Caco-2 (cell line): ENCODE results near the gene NBAS. TPM values are rescaled to one million over a fixed set of nuclear protein-coding genes. Genes with fewer than 3 reads are reported as not detected.

ENCODE experiments used
- BruUV-seq: library from RNA; stranded (reverse); fragments of 400-500 nt; replicated peaks from 2 replicates; lab custom pipeline; 2021; lab: Mats Ljungman, UMichigan
- CTCF ChIA-PET: fragments of 300-600 bp; sonication (Branson Sonifier 250); formaldehyde crosslinking; loops from one replicate; lab custom pipeline; 2022; ENCODE audit warnings: antibody characterized with exemption; lab: Charles Lee
- POLR2A ChIA-PET: fragments of 300-600 bp; sonication (Branson Sonifier 250); formaldehyde crosslinking; loops from one replicate; lab custom pipeline; 2022; ENCODE audit warnings: antibody characterized with exemption; lab: Charles Lee
- DNase-seq, 2 experiments: peaks; one replicate each; pipeline versions ENCODE4 v3.0.0 to v3.0.0-alpha.2; 2020 to 2022
- H3K27me3 ChIP-seq: replicated peaks from 2 replicates; pipeline ENCODE4 v1.6.0; 2011; ENCODE audit warnings: low read length; ENCODE audit not compliant: control insufficient read depth, insufficient read depth
- H3K36me3 ChIP-seq: 2 replicates; pipeline ENCODE4 v1.5.1; 2011; ENCODE audit warnings: low read length; ENCODE audit not compliant: control insufficient read depth, insufficient read depth
- H3K4me1 ChIP-seq: fragments of 250-450 bp; sonication (Bioruptor Pico); 2 replicates; pipeline ENCODE4 v1.5.1; 2020; ENCODE audit warnings: mild to moderate bottlenecking
- H3K4me3 ChIP-seq: 2 replicates; pipeline ENCODE4 v1.5.1; 2011; ENCODE audit warnings: low read depth, mild to moderate bottlenecking, control low read depth, low read length
- H3K9me3 ChIP-seq: fragments of 250-450 bp; sonication (Bioruptor Pico); 2 replicates; pipeline ENCODE4 v1.5.1; 2020; ENCODE audit warnings: mild to moderate bottlenecking, moderate library complexity
- H3K27ac Mint-ChIP-seq: one replicate; pipeline ENCODE4 v1.8.0; 2022; ENCODE audit warnings: mixed read lengths; ENCODE audit not compliant: unreplicated experiment
- H3K27me3 Mint-ChIP-seq: one replicate; pipeline ENCODE4 v1.8.0; 2022; ENCODE audit warnings: mixed read lengths; ENCODE audit not compliant: insufficient read depth, unreplicated experiment
- H3K36me3 Mint-ChIP-seq: one replicate; pipeline ENCODE4 v1.8.0; 2022; ENCODE audit warnings: mild to moderate bottlenecking, mixed read lengths; ENCODE audit not compliant: insufficient read depth, unreplicated experiment
- H3K4me1 Mint-ChIP-seq: one replicate; pipeline ENCODE4 v1.8.0; 2022; ENCODE audit warnings: low read depth, mixed read lengths; ENCODE audit not compliant: unreplicated experiment
- H3K4me3 Mint-ChIP-seq: one replicate; pipeline ENCODE4 v1.8.0; 2022; ENCODE audit warnings: mild to moderate bottlenecking, moderate library complexity, mixed read lengths; ENCODE audit not compliant: unreplicated experiment
- H3K9me3 Mint-ChIP-seq: one replicate; pipeline ENCODE4 v1.8.0; 2022; ENCODE audit warnings: mixed read lengths; ENCODE audit not compliant: unreplicated experiment
- intact Hi-C: fragments of 100-400 bp; cut with micrococcal nuclease; formaldehyde crosslinking; loops from one replicate; pipeline ENCODE4 v1.10.0; 2022; ENCODE audit not compliant: unreplicated experiment
- total RNA-seq: library from RNA; stranded (reverse); gene quantifications from 2 replicates; pipeline ENCODE4 v1.2.3, GENCODE V29; 2022
- TF ChIP-seq, protein P1 (sequence below), 2 experiments: fragments of 200-600 bp in 1 of 2; IDR thresholded peaks; 1 replicate in 1 of 2; 2 replicates in 1 of 2; pipeline versions ENCODE4 v1.5.1 to v1.8.0; 2011 to 2022; ENCODE audit warnings: antibody characterized with exemption in 1 of 2, control low read depth in 1 of 2, inconsistent platforms in 1 of 2, low read depth in 1 of 2, low read length in 1 of 2, mild to moderate bottlenecking in 1 of 2, moderate library complexity in 1 of 2; ENCODE audit not compliant: insufficient read depth in 1 of 2, severe bottlenecking in 1 of 2, unreplicated experiment in 1 of 2

Gene NBAS
- total RNA-seq, 1 experiment from 2014 or later, result 31.1 TPM

GRCh38 chr2:15602393-15602792 lies 41.3 kb upstream of the NBAS start:
- no peaks in the 10 kb centered on the region for H3K27me3 Mint-ChIP-seq
- TF ChIP-seq, protein P1, sequence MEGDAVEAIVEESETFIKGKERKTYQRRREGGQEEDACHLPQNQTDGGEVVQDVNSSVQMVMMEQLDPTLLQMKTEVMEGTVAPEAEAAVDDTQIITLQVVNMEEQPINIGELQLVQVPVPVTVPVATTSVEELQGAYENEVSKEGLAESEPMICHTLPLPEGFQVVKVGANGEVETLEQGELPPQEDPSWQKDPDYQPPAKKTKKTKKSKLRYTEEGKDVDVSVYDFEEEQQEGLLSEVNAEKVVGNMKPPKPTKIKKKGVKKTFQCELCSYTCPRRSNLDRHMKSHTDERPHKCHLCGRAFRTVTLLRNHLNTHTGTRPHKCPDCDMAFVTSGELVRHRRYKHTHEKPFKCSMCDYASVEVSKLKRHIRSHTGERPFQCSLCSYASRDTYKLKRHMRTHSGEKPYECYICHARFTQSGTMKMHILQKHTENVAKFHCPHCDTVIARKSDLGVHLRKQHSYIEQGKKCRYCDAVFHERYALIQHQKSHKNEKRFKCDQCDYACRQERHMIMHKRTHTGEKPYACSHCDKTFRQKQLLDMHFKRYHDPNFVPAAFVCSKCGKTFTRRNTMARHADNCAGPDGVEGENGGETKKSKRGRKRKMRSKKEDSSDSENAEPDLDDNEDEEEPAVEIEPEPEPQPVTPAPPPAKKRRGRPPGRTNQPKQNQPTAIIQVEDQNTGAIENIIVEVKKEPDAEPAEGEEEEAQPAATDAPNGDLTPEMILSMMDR (IDR thresholded peaks at IDR 0.05; ENCODE audit: insufficient read depth in 1 of 2, low read depth in 1 of 2, low read length in 1 of 2, severe bottlenecking in 1 of 2, unreplicated experiment in 1 of 2), result no peak
- CTCF ChIA-PET, result no interaction called here
- intact Hi-C loops, result no loop called here
- H3K27me3 ChIP-seq, result no peaks in the 10 kb centered on the region
- H3K27ac Mint-ChIP-seq, result no peak overlapping the region
- no peak overlapping the region for H3K4me3 Mint-ChIP-seq
- H3K36me3 Mint-ChIP-seq, result peaks cover 83% of the 10 kb centered on the region
- no TSS peak for BruUV-seq
- no peak overlapping the region for H3K4me3 ChIP-seq
- H3K4me1 ChIP-seq, result no peaks in the 10 kb centered on the region
- no peaks in the 10 kb centered on the region for H3K9me3 ChIP-seq
- no peaks in the 10 kb centered on the region for H3K4me1 Mint-ChIP-seq
- POLR2A ChIA-PET, result interaction anchor here (0.7 kb wide), 1 partner anchor 410 kb away, joined by 3 read pairs; no protein-coding TSS in a partner anchor
- DNase-seq, result no peak
- no peaks in the 10 kb centered on the region for H3K9me3 Mint-ChIP-seq
- peaks cover 7% of the 10 kb centered on the region for H3K36me3 ChIP-seq

DNA sequence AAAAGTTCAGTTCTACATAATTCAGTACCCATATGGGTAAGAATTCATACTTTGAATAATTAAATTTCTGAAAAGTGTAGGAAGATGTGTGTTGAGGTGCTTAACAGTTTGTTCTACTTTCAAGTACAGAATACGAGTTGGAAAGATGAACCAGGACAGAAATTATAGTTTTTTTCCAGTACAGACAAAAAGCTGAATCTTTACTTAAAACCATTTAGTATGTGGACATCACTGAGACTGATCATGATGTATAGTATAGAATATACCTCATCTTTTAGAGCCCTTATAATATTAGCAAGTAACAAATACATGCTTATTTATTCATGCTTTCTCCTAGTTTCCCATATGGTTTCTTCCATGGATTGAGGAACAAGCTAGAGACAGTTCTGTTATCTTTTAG lies 40.5 kb upstream of the NBAS start:
- no TSS peak for BruUV-seq
- Mint-ChIP-seq H3K9me3 (no peaks in the 10 kb centered on the region), H3K4me3 (no peak overlapping the region), H3K27me3 (no peaks in the 10 kb centered on the region), H3K27ac (no peak overlapping the region), H3K36me3 (peaks cover 85% of the 10 kb centered on the region), H3K4me1 (no peaks in the 10 kb centered on the region)
- TF ChIP-seq, protein P1 (IDR thresholded peaks at IDR 0.05; ENCODE audit: insufficient read depth in 1 of 2, low read depth in 1 of 2, low read length in 1 of 2, severe bottlenecking in 1 of 2, unreplicated experiment in 1 of 2), result no peak
- Histone ChIP-seq H3K27me3 (no peaks in the 10 kb centered on the region), H3K9me3 (no peaks in the 10 kb centered on the region), H3K4me3 (no peak overlapping the region), H3K4me1 (no peaks in the 10 kb centered on the region), H3K36me3 (peaks cover 7% of the 10 kb centered on the region)
- CTCF ChIA-PET, result no interaction called here
- POLR2A ChIA-PET, result interaction anchor here (0.6 to 0.7 kb wide), 2 partner anchors 173 to 410 kb away, joined by 3 read pairs; no protein-coding TSS in a partner anchor
- intact Hi-C loops, result no loop called here
- no peak for DNase-seq

- Mint-ChIP-seq H3K4me1 (no peaks in the 10 kb centered on the region), H3K27me3 (no peaks in the 10 kb centered on the region), H3K9me3 (no peaks in the 10 kb centered on the region), H3K36me3 (peaks cover 87% of the 10 kb centered on the region), H3K4me3 (no peak overlapping the region), H3K27ac (no peak overlapping the region)
- Histone ChIP-seq H3K4me3 (no peak overlapping the region), H3K27me3 (no peaks in the 10 kb centered on the region), H3K4me1 (no peaks in the 10 kb centered on the region), H3K9me3 (no peaks in the 10 kb centered on the region), H3K36me3 (peaks cover 7% of the 10 kb centered on the region)
- BruUV-seq, result no TSS peak
- ChIA-PET CTCF (no interaction called here), POLR2A (no interaction called here)
- TF ChIP-seq, protein P1 (IDR thresholded peaks at IDR 0.05; ENCODE audit: insufficient read depth in 1 of 2, low read depth in 1 of 2, low read length in 1 of 2, severe bottlenecking in 1 of 2, unreplicated experiment in 1 of 2), result no peak
- DNase-seq, result no peak
- intact Hi-C loops, result no loop called here
These were observed 38.9 kb upstream of the NBAS start for GRCh38 chr2:15599994-15600393.
